Measurements from ENCODE around the gene LY6G5C. TPM values are rescaled to one million over a fixed set of nuclear protein-coding genes. Genes with fewer than 3 reads are reported as not detected.

LY6G5C gene
- total and polyA plus RNA-seq, 9 of the 15 experiments (the other 6 are each of a cell fraction or from before 2014, with no cell fraction given), result 0.10 to 0.67 (median 0.46) TPM; not detected in 4

GRCh38 chr6:31713991-31714684 is 33.3 kb upstream of the LY6G5C start (continued):
- TF ChIP-seq SAFB (IDR thresholded peaks at IDR 0.05; ENCODE audit: borderline replicate concordance, low read depth, low read length), result no peak
- TF ChIP-seq SIN3A (IDR thresholded peaks at IDR 0.05; ENCODE audit: borderline replicate concordance in 2 of 2, control insufficient read depth in 1 of 2, low read depth in 2 of 2, low read length in 2 of 2), result no peak
- no peak for TF ChIP-seq EWSR1 (IDR thresholded peaks at IDR 0.05; ENCODE audit: borderline replicate concordance, low read depth, partially characterized antibody)
- TF ChIP-seq ZNF699 (CRISPR knock-in tag; IDR thresholded peaks at IDR 0.05; ENCODE audit: insufficient replicate concordance), result no peak
- 0 out of 2 replicates have a peak, but pooled peaks have one; percentile 34 for TF ChIP-seq SMARCE1 (IDR thresholded peaks at IDR 0.05)
- no peak for TF ChIP-seq SP2 (IDR thresholded peaks at IDR 0.05; ENCODE audit: extremely low read depth, low read depth, low read length, poor library complexity, severe bottlenecking)
- no peak for TF ChIP-seq ZFP91 (CRISPR knock-in tag; IDR thresholded peaks at IDR 0.05)
- TF ChIP-seq GATAD2B (IDR thresholded peaks at IDR 0.05; ENCODE audit: borderline replicate concordance), result no peak
- TF ChIP-seq ID3 (CRISPR knock-in tag; IDR thresholded peaks at IDR 0.05), result no peak
- no peak for TF ChIP-seq ID3 (tag; IDR thresholded peaks at IDR 0.05)
- TF ChIP-seq MAX (CRISPR knock-in tag; IDR thresholded peaks at IDR 0.05), result no peak
- TF ChIP-seq NFIC (IDR thresholded peaks at IDR 0.05), result no peak
- no peak for TF ChIP-seq SNRNP70 (optimal IDR thresholded peaks at IDR 0.05; ENCODE audit: low read depth, low read length)
- TF ChIP-seq ZNF12 (CRISPR knock-in tag; IDR thresholded peaks at IDR 0.05), result no peak
- no peak for TF ChIP-seq HMGN3 (IDR thresholded peaks at IDR 0.05; ENCODE audit: borderline replicate concordance, extremely low read depth, insufficient read length, low read depth, low read length)
- no peak for TF ChIP-seq ZNF592 (IDR thresholded peaks at IDR 0.05)
